ENCODE results near the gene TAS2R38.
"Not testable (repeated sequence)": the region's sequence is repeated elsewhere in the genome, so short reads cannot be mapped to it uniquely, and the experiment has no call there.

TAS2R38 gene

GRCh38 chr7:141990011-141990725 is 16.6 kb upstream of the TAS2R38 start:
- no peaks in the 10 kb centered on the region for H3K79me2 ChIP-seq (ENCODE audit: insufficient read depth, low read length)
- no peaks in the 10 kb centered on the region for H3K27me3 ChIP-seq (ENCODE audit: insufficient read depth, low read length)
- H3K36me3 ChIP-seq (ENCODE audit: insufficient read depth, low read length): no peaks in the 10 kb centered on the region
- no peak overlapping the region for H3K4me3 ChIP-seq (ENCODE audit: low read depth, low read length, poor library complexity, severe bottlenecking)
- TF ChIP-seq, protein P1, sequence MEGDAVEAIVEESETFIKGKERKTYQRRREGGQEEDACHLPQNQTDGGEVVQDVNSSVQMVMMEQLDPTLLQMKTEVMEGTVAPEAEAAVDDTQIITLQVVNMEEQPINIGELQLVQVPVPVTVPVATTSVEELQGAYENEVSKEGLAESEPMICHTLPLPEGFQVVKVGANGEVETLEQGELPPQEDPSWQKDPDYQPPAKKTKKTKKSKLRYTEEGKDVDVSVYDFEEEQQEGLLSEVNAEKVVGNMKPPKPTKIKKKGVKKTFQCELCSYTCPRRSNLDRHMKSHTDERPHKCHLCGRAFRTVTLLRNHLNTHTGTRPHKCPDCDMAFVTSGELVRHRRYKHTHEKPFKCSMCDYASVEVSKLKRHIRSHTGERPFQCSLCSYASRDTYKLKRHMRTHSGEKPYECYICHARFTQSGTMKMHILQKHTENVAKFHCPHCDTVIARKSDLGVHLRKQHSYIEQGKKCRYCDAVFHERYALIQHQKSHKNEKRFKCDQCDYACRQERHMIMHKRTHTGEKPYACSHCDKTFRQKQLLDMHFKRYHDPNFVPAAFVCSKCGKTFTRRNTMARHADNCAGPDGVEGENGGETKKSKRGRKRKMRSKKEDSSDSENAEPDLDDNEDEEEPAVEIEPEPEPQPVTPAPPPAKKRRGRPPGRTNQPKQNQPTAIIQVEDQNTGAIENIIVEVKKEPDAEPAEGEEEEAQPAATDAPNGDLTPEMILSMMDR (IDR thresholded peaks at IDR 0.05; ENCODE audit: low read length): no peak
- TF ChIP-seq EZH2 (IDR thresholded peaks at IDR 0.05; ENCODE audit: borderline replicate concordance, low read length): no peak
- no peak overlapping the region for H2AFZ ChIP-seq (ENCODE audit: low read length)
- no peaks in the 10 kb centered on the region for H3K9me3 ChIP-seq (ENCODE audit: low read length)
- H3K4me1 ChIP-seq (ENCODE audit: insufficient read depth, low read length, severe bottlenecking): no peaks in the 10 kb centered on the region
- no peaks in the 10 kb centered on the region for H4K20me1 ChIP-seq (ENCODE audit: insufficient read depth, low read length)
- no peak overlapping the region for H3K4me2 ChIP-seq (ENCODE audit: low read length)
- no peaks in the 10 kb centered on the region for H3F3A ChIP-seq (ENCODE audit: insufficient read depth, low read length)
- no peaks in the 10 kb centered on the region for H3K9me2 ChIP-seq (ENCODE audit: low read depth, low read length)
- H3K27ac ChIP-seq (ENCODE audit: low read depth, low read length, poor library complexity, severe bottlenecking): no peak overlapping the region
- no peak overlapping the region for H3K9ac ChIP-seq (ENCODE audit: low read length)

- H3F3A ChIP-seq (ENCODE audit: insufficient read depth, low read length); H3K9me3 ChIP-seq (ENCODE audit: low read length); H2AFZ ChIP-seq (ENCODE audit: low read length); H3K4me3 ChIP-seq (ENCODE audit: low read depth, low read length, poor library complexity, severe bottlenecking); H3K9ac ChIP-seq (ENCODE audit: low read length); H3K79me2 ChIP-seq (ENCODE audit: insufficient read depth, low read length); H3K9me2 ChIP-seq (ENCODE audit: low read depth, low read length); H3K27ac ChIP-seq (ENCODE audit: low read depth, low read length, poor library complexity, severe bottlenecking); H3K27me3 ChIP-seq (ENCODE audit: insufficient read depth, low read length); H3K36me3 ChIP-seq (ENCODE audit: insufficient read depth, low read length); H3K4me1 ChIP-seq (ENCODE audit: insufficient read depth, low read length, severe bottlenecking); H4K20me1 ChIP-seq (ENCODE audit: insufficient read depth, low read length); H3K4me2 ChIP-seq (ENCODE audit: low read length): not testable (repeated sequence)
These were observed 14.2 kb upstream of the TAS2R38 start for GRCh38 chr7:141987803-141988202.

GRCh38 chr7:141986923-141987322 is 13.3 kb upstream of the TAS2R38 start:
- Histone ChIP-seq H3K4me2 (ENCODE audit: low read length) (no peak overlapping the region), H3K27ac (ENCODE audit: low read depth, low read length, poor library complexity, severe bottlenecking) (no peak overlapping the region), H3K36me3 (ENCODE audit: insufficient read depth, low read length) (no peaks in the 10 kb centered on the region), H4K20me1 (ENCODE audit: insufficient read depth, low read length) (no peaks in the 10 kb centered on the region), H3K9me2 (ENCODE audit: low read depth, low read length) (no peaks in the 10 kb centered on the region), H3K27me3 (ENCODE audit: insufficient read depth, low read length) (no peaks in the 10 kb centered on the region), H3K4me1 (ENCODE audit: insufficient read depth, low read length, severe bottlenecking) (no peaks in the 10 kb centered on the region), H3K79me2 (ENCODE audit: insufficient read depth, low read length) (no peaks in the 10 kb centered on the region), H3K9ac (ENCODE audit: low read length) (no peak overlapping the region), H3F3A (ENCODE audit: insufficient read depth, low read length) (no peaks in the 10 kb centered on the region), H3K4me3 (ENCODE audit: low read depth, low read length, poor library complexity, severe bottlenecking) (no peak overlapping the region), H3K9me3 (ENCODE audit: low read length) (no peaks in the 10 kb centered on the region), H2AFZ (ENCODE audit: low read length) (no peak overlapping the region)
- TF ChIP-seq, protein P1 (IDR thresholded peaks at IDR 0.05; ENCODE audit: low read length): no peak
- TF ChIP-seq EZH2 (IDR thresholded peaks at IDR 0.05; ENCODE audit: borderline replicate concordance, low read length): no peak

DNA sequence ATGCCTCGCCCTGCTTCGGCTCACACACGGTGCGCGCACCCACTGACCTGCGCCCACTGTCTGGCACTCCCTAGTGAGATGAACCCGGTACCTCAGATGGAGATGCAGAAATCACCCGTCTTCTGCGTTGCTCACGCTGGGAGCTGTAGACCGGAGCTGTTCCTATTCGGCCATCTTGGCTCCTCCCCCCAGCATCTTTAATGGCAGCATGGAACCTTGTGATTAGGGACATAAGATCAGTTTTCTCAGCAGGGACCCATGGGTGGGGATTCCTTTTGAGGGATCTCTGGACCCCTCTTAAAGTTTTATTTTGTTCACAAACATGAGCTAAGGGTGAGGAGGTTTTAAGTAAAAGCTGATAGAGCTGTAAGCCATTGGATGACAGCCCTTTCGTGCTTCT is 12.4 kb upstream of the TAS2R38 start:
- H3K4me2 ChIP-seq (ENCODE audit: low read length); H3K27ac ChIP-seq (ENCODE audit: low read depth, low read length, poor library complexity, severe bottlenecking); H3K36me3 ChIP-seq (ENCODE audit: insufficient read depth, low read length); H4K20me1 ChIP-seq (ENCODE audit: insufficient read depth, low read length); H3K4me3 ChIP-seq (ENCODE audit: low read depth, low read length, poor library complexity, severe bottlenecking); H3F3A ChIP-seq (ENCODE audit: insufficient read depth, low read length); H3K9me2 ChIP-seq (ENCODE audit: low read depth, low read length); H3K9me3 ChIP-seq (ENCODE audit: low read length); H3K27me3 ChIP-seq (ENCODE audit: insufficient read depth, low read length); H2AFZ ChIP-seq (ENCODE audit: low read length); H3K79me2 ChIP-seq (ENCODE audit: insufficient read depth, low read length); H3K9ac ChIP-seq (ENCODE audit: low read length); H3K4me1 ChIP-seq (ENCODE audit: insufficient read depth, low read length, severe bottlenecking): not testable (repeated sequence)
